ENCODE data around the gene GPHA2.

GRCh38 chr11:64887757-64888405 is 47.8 kb downstream of the GPHA2 start:
- TF ChIP-seq POLR2A (IDR thresholded peaks at IDR 0.05) (peak; percentile 73 to 83), CTCF (IDR thresholded peaks at IDR 0.05) (peak; percentile 93 to 99 (median 98))
